Immature natural killer cell (primary cell): ENCODE measurements around the gene R3HDM2. TPM values are rescaled to one million over a fixed set of nuclear protein-coding genes. Genes with fewer than 3 reads are reported as not detected.
A peak's percentile ranks its signal among the peaks of the same experiment; 100 is the strongest.

Experiments used
- DNase-seq, 3 donors: peaks; one replicate each; pipeline ENCODE4 v3.0.0; 2022; ENCODE audit warnings: mixed read lengths in 1 of 3
- H3K27ac Mint-ChIP-seq, 6 donors: one replicate each; pipeline ENCODE4 v1.8.0; 2020; ENCODE audit warnings: mixed read lengths in 6 of 6, mild to moderate bottlenecking in 5 of 6, inconsistent platforms in 4 of 6, moderate library complexity in 3 of 6
- H3K27me3 Mint-ChIP-seq, 3 donors: one replicate each; pipeline ENCODE4 v1.8.0; 2020 to 2021; ENCODE audit warnings: low read depth in 3 of 3, mild to moderate bottlenecking in 3 of 3, mixed read lengths in 3 of 3, moderate library complexity in 3 of 3, inconsistent platforms in 1 of 3
- H3K36me3 Mint-ChIP-seq, 3 donors: one replicate each; pipeline ENCODE4 v1.8.0; 2020; ENCODE audit warnings: mixed read lengths in 3 of 3, inconsistent platforms in 2 of 3, mild to moderate bottlenecking in 2 of 3
- H3K4me1 Mint-ChIP-seq, 2 donors: one replicate each; pipeline ENCODE4 v1.8.0; 2020; ENCODE audit warnings: inconsistent platforms in 2 of 2, mild to moderate bottlenecking in 2 of 2, mixed read lengths in 2 of 2, moderate library complexity in 1 of 2
- H3K4me3 Mint-ChIP-seq, 5 donors: one replicate each; pipeline ENCODE4 v1.8.0; 2020; ENCODE audit warnings: mild to moderate bottlenecking in 5 of 5, mixed read lengths in 5 of 5, inconsistent platforms in 3 of 5, moderate library complexity in 3 of 5
- H3K9me3 Mint-ChIP-seq, 6 donors: one replicate each; pipeline ENCODE4 v1.8.0; 2020; ENCODE audit warnings: mild to moderate bottlenecking in 6 of 6, mixed read lengths in 6 of 6, inconsistent platforms in 4 of 6, moderate library complexity in 3 of 6
- polyA plus RNA-seq, 3 donors: library from polyadenylated mRNA; unstranded; fragments of 300-500 nt; fragmentation: Illumina TruSeq; gene quantifications; one replicate each; pipeline ENCODE4 v1.2.3, GENCODE V29; 2021

R3HDM2 gene
- polyA plus RNA-seq, 3 donors from 2014 or later = 0.12 to 19.0 (median 3.3) TPM

GRCh38 chr12:57241402-57242310 is 189.2 kb downstream of the R3HDM2 start:
- DNase-seq = no peak
- no peaks in the 10 kb centered on the region for H3K9me3 Mint-ChIP-seq
- peaks cover 0 to 1% (median 0%) of the 10 kb centered on the region in 3 donors for H3K36me3 Mint-ChIP-seq
- peaks cover 32 to 46% (median 45%) of the 10 kb centered on the region in 3 donors for H3K27me3 Mint-ChIP-seq
- peaks cover 62 to 68% of the 10 kb centered on the region in 2 donors for H3K4me1 Mint-ChIP-seq
- H3K4me3 Mint-ChIP-seq = peak overlapping the region; percentile 35 to 69 (median 57)
- no peak overlapping the region for H3K27ac Mint-ChIP-seq

GRCh38 chr12:57240926-57241401 is 189.9 kb downstream of the R3HDM2 start:
- peak overlapping the region; percentile 81 to 91 (median 86) for H3K4me3 Mint-ChIP-seq
- H3K9me3 Mint-ChIP-seq = no peaks in the 10 kb centered on the region
- peaks cover 31 to 49% (median 48%) of the 10 kb centered on the region in 3 donors for H3K27me3 Mint-ChIP-seq
- peak overlapping the region in 3 of 6 donors; percentile 47 to 70 (median 56) for H3K27ac Mint-ChIP-seq
- H3K36me3 Mint-ChIP-seq = no peaks in the 10 kb centered on the region
- peaks cover 64 to 72% of the 10 kb centered on the region in 2 donors for H3K4me1 Mint-ChIP-seq
- DNase-seq = no peak

GRCh38 chr12:57240066-57240921 is 190.5 kb downstream of the R3HDM2 start:
- Mint-ChIP-seq H3K27ac (peak overlapping the region in 4 of 6 donors; percentile 47 to 70 (median 53)), H3K4me1 (peaks cover 66 to 73% of the 10 kb centered on the region in 2 donors), H3K4me3 (peak overlapping the region; percentile 81 to 91 (median 86)), H3K27me3 (peaks cover 34 to 49% (median 48%) of the 10 kb centered on the region in 3 donors), H3K36me3 (peaks cover 0 to 3% (median 0%) of the 10 kb centered on the region in 3 donors), H3K9me3 (no peaks in the 10 kb centered on the region)
- peak in 2 of 3 donors; percentile 48 to 49 for DNase-seq

GRCh38 chr12:57239587-57240065 is 191.2 kb downstream of the R3HDM2 start:
- peak overlapping the region in 1 of 6 donors; percentile 77 for H3K27ac Mint-ChIP-seq
- DNase-seq = no peak
- no peaks in the 10 kb centered on the region for H3K9me3 Mint-ChIP-seq
- peak overlapping the region; percentile 81 to 91 (median 86) for H3K4me3 Mint-ChIP-seq
- peaks cover 1 to 4% (median 2%) of the 10 kb centered on the region in 3 donors for H3K36me3 Mint-ChIP-seq
- H3K27me3 Mint-ChIP-seq = peaks cover 34 to 49% (median 48%) of the 10 kb centered on the region in 3 donors
- peaks cover 66 to 73% of the 10 kb centered on the region in 2 donors for H3K4me1 Mint-ChIP-seq

- Mint-ChIP-seq H3K4me3 (peak overlapping the region; percentile 81 to 91 (median 86)), H3K4me1 (peaks cover 60 to 71% of the 10 kb centered on the region in 2 donors), H3K9me3 (no peaks in the 10 kb centered on the region), H3K27me3 (peaks cover 34 to 46% (median 46%) of the 10 kb centered on the region in 3 donors), H3K27ac (no peak overlapping the region), H3K36me3 (peaks cover 7 to 11% (median 8%) of the 10 kb centered on the region in 3 donors)
- DNase-seq = peak; percentile 86 to 88 (median 87)
Observed at GRCh38 chr12:57238854-57239554, 191.8 kb downstream of the R3HDM2 start.

- Mint-ChIP-seq H3K4me1 (peaks cover 55 to 63% of the 10 kb centered on the region in 2 donors), H3K9me3 (no peaks in the 10 kb centered on the region), H3K4me3 (peak overlapping the region; percentile 81 to 91 (median 86)), H3K27ac (no peak overlapping the region), H3K36me3 (peaks cover 12 to 17% (median 12%) of the 10 kb centered on the region in 3 donors), H3K27me3 (peaks cover 31 to 41% (median 40%) of the 10 kb centered on the region in 3 donors)
- no peak for DNase-seq
Observed at GRCh38 chr12:57237932-57238853, 192.7 kb downstream of the R3HDM2 start.

- no peak for DNase-seq
- Mint-ChIP-seq H3K36me3 (peaks cover 16 to 21% (median 17%) of the 10 kb centered on the region in 3 donors), H3K27me3 (peaks cover 31 to 37% (median 36%) of the 10 kb centered on the region in 3 donors), H3K4me3 (peak overlapping the region; percentile 40 to 72 (median 68)), H3K9me3 (no peaks in the 10 kb centered on the region), H3K4me1 (peaks cover 49 to 56% of the 10 kb centered on the region in 2 donors), H3K27ac (peak overlapping the region in 1 of 6 donors; percentile 67)
Observed at GRCh38 chr12:57237596-57237931, 193.3 kb downstream of the R3HDM2 start.

- H3K4me1 Mint-ChIP-seq = peaks cover 47 to 52% of the 10 kb centered on the region in 2 donors
- H3K36me3 Mint-ChIP-seq = peaks cover 16 to 25% (median 17%) of the 10 kb centered on the region in 3 donors
- no peak overlapping the region for H3K27ac Mint-ChIP-seq
- DNase-seq = no peak
- H3K4me3 Mint-ChIP-seq = peak overlapping the region in 4 of 5 donors; percentile 27 to 71 (median 64)
- H3K9me3 Mint-ChIP-seq = no peaks in the 10 kb centered on the region
- H3K27me3 Mint-ChIP-seq = peaks cover 31 to 34% (median 32%) of the 10 kb centered on the region in 3 donors
Observed at GRCh38 chr12:57236925-57237595, 193.8 kb downstream of the R3HDM2 start.

- no peaks in the 10 kb centered on the region for H3K9me3 Mint-ChIP-seq
- no peak overlapping the region for H3K27ac Mint-ChIP-seq
- DNase-seq = no peak
Observed at GRCh38 chr12:57236201-57236924, 194.5 kb downstream of the R3HDM2 start.

GRCh38 chr12:57235728-57236131 is 195.1 kb downstream of the R3HDM2 start:
- H3K27me3 Mint-ChIP-seq = peaks cover 21 to 28% (median 23%) of the 10 kb centered on the region in 3 donors
- H3K4me3 Mint-ChIP-seq = no peak overlapping the region
- H3K4me1 Mint-ChIP-seq = peaks cover 38 to 44% of the 10 kb centered on the region in 2 donors
- DNase-seq = no peak
- no peaks in the 10 kb centered on the region for H3K9me3 Mint-ChIP-seq
- no peak overlapping the region for H3K27ac Mint-ChIP-seq
- H3K36me3 Mint-ChIP-seq = peaks cover 16 to 30% (median 17%) of the 10 kb centered on the region in 3 donors

More at GRCh38 chr12:57236201-57236924, 194.5 kb downstream of the R3HDM2 start:
- Mint-ChIP-seq H3K36me3 (peaks cover 16 to 30% (median 17%) of the 10 kb centered on the region in 3 donors), H3K27me3 (peaks cover 27 to 32% (median 28%) of the 10 kb centered on the region in 3 donors), H3K4me1 (peaks cover 42 to 45% of the 10 kb centered on the region in 2 donors), H3K4me3 (peak overlapping the region in 1 of 5 donors; percentile 27)
